Measurements from ENCODE around the gene PPL.

GRCh38 chr16:4934591-4934990, 2.4 kb downstream of the PPL start:
- TF ChIP-seq POLR2A (IDR thresholded peaks at IDR 0.05) (no peak), CTCF (IDR thresholded peaks at IDR 0.05) (no peak)

Measured in right lobe of liver (tissue), 4 donors.